Measurements from ENCODE around the gene CEP20. TPM values are rescaled to one million over a fixed set of nuclear protein-coding genes. Genes with fewer than 3 reads are reported as not detected.

Gene CEP20
- total RNA-seq, 1 donor, result 55.8 TPM

DNA sequence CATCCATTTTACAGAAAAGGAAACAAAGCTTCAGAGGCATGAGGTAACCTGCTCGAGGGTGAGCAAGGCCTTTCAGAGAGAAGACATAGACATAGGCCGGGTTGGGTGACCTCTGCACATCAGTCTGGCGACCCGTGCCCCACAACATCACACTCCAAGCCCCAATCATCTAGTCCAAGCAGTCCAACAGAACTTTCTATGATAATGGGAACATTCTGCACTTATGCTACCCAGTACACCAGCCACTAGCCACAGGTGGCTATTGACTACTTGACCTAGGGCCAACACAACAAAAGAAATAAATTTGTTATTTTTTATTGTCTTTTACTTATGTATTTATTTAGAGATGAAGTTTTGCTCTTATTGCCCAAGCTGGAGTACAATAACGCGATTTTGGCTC, 52.3 kb downstream of the CEP20 start:
- H3K4me3 ChIP-seq (ENCODE audit: low read depth, low read length), result no peak overlapping the region
- TF ChIP-seq, protein P1, sequence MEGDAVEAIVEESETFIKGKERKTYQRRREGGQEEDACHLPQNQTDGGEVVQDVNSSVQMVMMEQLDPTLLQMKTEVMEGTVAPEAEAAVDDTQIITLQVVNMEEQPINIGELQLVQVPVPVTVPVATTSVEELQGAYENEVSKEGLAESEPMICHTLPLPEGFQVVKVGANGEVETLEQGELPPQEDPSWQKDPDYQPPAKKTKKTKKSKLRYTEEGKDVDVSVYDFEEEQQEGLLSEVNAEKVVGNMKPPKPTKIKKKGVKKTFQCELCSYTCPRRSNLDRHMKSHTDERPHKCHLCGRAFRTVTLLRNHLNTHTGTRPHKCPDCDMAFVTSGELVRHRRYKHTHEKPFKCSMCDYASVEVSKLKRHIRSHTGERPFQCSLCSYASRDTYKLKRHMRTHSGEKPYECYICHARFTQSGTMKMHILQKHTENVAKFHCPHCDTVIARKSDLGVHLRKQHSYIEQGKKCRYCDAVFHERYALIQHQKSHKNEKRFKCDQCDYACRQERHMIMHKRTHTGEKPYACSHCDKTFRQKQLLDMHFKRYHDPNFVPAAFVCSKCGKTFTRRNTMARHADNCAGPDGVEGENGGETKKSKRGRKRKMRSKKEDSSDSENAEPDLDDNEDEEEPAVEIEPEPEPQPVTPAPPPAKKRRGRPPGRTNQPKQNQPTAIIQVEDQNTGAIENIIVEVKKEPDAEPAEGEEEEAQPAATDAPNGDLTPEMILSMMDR (IDR thresholded peaks at IDR 0.05; ENCODE audit: insufficient read depth, low read length), result no peak

GRCh38 chr16:15835136-15835878, 53.1 kb downstream of the CEP20 start:
- DNase-seq (ENCODE audit: low read depth), result no peak
- no peak overlapping the region for H3K4me3 ChIP-seq (ENCODE audit: low read depth, low read length)
- TF ChIP-seq, protein P1 (IDR thresholded peaks at IDR 0.05; ENCODE audit: insufficient read depth, low read length), result no peak

More for the DNA sequence above, 52.3 kb downstream of the CEP20 start:
- no peak for DNase-seq (ENCODE audit: low read depth)

DNA sequence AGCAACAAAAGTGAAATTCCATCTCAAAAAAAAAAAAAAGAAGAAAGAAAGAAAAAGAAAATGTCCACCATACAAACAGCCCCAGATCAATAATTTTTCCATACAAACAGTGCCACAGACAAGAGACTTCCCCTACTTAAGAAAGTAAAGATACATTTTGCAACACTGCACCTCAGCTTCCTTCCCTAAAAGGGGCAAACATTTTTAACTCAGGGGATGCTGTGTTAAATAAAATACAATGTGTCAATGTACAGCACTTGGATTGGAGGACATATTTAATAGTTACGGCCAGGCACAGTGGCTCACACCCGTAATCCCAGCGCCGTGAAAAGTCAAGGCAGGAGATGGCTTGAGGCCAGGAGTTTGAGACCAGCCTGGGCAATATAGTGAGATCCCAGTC, 53.9 kb downstream of the CEP20 start:
- H3K4me3 ChIP-seq (ENCODE audit: low read depth, low read length), result no peak overlapping the region
- TF ChIP-seq, protein P1 (IDR thresholded peaks at IDR 0.05; ENCODE audit: insufficient read depth, low read length), result no peak
- no peak for DNase-seq (ENCODE audit: low read depth)

DNA sequence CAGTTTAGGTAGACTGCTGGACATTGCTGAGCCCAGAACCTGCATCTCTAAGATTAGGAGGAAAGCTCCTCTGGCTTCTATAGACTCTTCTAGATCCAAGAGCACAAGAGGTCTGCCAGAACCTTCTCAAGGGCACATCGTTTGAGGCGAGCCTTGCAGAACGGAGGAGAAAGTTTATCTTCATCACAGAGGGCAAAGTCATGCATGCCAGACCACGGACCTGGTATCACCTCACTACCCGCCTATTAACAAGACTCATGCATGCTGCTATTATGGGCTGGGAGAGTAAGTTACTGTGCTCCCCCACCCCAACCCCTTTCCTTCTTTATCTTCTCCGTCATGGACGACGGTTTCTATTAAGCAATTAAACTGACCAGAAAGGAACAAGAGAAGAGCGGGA, 54.9 kb downstream of the CEP20 start:
- no peak for DNase-seq (ENCODE audit: low read depth)
- TF ChIP-seq, protein P1 (IDR thresholded peaks at IDR 0.05; ENCODE audit: insufficient read depth, low read length), result no peak
- no peak overlapping the region for H3K4me3 ChIP-seq (ENCODE audit: low read depth, low read length)

GRCh38 chr16:15832241-15832640, 56.2 kb downstream of the CEP20 start:
- TF ChIP-seq, protein P1 (IDR thresholded peaks at IDR 0.05; ENCODE audit: insufficient read depth, low read length), result no peak
- no peak for DNase-seq (ENCODE audit: low read depth)
- H3K4me3 ChIP-seq (ENCODE audit: low read depth, low read length), result no peak overlapping the region

DNA sequence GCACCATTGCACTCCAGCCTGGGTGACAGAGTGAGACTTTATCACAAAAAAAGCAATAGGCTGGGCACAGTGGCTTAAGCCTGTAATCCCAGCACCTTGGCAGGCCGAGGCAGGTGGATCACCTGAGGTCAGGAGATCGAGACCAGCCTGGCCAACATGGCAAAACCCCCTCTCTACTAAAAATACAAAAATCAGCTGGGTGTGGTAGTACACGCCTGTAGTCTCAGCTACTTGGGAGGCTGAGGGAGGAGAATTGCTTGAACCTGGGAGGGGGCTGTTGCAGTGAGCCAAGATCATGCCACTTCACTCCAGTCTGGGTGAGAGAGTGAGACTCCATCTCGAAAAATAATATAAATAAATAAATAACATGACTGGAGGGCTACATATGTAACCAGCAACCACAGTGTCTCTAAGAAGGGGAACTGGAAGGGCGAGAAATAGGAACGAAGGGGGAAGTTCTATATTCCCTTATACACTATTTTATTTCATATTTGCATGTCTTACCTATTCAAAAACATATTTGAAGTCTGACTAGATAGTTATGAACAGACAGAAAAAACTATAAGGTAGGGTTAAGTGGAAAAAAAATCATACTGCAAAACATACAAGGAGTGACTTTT, 57.5 kb downstream of the CEP20 start:
- DNase-seq (ENCODE audit: low read depth), result no peak
- TF ChIP-seq, protein P1 (IDR thresholded peaks at IDR 0.05; ENCODE audit: insufficient read depth, low read length), result no peak
- H3K4me3 ChIP-seq (ENCODE audit: low read depth, low read length), result no peak overlapping the region
